ENCODE data around the gene TOMT.
"Not testable (repeated sequence)": the region's sequence is repeated elsewhere in the genome, so short reads cannot be mapped to it uniquely, and the experiment has no call there.

TOMT gene

GRCh38 chr11:72127923-72128322 lies 22.2 kb downstream of the TOMT start:
- DNase-seq (ENCODE audit: low spot score): no peak

DNA sequence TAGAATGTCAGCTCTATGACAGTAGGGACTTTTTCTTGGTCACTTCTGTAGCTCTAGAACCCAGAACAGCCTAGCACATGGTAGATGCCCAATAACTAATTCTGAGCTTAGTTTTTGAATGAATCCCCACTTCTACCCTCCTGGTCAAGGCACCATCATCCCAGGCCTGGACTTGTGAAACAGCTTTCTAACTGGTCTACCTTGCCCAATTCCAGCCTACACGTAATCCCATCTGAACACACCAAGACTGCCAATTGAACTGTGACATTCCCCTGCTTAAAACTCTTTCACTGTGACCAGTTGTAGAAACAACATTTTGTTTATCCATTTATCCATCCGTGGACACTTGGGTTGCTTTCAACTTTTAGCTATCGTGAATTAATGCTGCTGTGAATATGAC lies 23.7 kb downstream of the TOMT start:
- DNase-seq (ENCODE audit: low spot score): no peak

DNA sequence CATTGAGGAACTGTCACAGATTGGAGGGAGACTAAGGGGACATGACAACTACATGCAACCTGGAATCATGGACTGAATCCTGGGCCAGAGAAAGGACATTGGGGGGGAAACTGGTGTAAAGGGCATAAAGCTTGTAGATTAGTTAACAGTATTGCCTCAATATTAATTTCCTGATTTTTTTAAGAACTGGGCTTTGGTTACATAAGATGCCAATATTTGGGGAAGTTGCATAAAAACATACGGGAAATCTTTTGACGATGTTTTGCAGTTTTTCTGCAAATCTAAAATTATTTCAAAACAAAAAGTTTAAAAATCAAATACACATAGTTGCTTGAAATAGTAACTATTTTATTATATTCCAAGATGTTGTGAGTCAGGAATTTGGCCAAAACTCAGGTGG lies 26.9 kb downstream of the TOMT start:
- DNase-seq (ENCODE audit: low spot score): no peak

DNA sequence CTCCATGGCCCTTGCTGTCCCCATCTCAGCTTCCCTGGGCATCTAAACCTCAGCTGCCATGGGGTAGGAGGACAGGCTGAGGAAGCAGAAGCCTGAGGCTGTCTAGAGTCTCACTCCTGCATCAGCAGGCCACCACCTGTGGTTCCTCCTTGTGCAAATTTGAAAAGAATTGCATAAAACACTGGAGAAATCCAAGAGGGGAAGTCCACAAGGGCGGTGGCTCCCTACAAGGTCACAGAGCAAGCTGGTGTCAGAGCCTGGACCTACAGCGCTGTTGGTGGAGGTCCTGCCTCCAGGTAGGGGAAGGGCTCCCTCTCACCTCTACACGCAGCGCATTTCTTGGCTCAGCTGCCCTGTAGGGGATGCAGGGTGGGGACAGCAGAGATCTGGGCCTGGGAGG lies 29.7 kb downstream of the TOMT start, which contains the start of gene FOLR3:
Gene FOLR3, plus strand, starts transcription at position 253 of the 400 bp plus-strand sequence. CDS start 228 bp downstream, outside the sequence.
- DNase-seq (ENCODE audit: low spot score): not testable (repeated sequence)

DNA sequence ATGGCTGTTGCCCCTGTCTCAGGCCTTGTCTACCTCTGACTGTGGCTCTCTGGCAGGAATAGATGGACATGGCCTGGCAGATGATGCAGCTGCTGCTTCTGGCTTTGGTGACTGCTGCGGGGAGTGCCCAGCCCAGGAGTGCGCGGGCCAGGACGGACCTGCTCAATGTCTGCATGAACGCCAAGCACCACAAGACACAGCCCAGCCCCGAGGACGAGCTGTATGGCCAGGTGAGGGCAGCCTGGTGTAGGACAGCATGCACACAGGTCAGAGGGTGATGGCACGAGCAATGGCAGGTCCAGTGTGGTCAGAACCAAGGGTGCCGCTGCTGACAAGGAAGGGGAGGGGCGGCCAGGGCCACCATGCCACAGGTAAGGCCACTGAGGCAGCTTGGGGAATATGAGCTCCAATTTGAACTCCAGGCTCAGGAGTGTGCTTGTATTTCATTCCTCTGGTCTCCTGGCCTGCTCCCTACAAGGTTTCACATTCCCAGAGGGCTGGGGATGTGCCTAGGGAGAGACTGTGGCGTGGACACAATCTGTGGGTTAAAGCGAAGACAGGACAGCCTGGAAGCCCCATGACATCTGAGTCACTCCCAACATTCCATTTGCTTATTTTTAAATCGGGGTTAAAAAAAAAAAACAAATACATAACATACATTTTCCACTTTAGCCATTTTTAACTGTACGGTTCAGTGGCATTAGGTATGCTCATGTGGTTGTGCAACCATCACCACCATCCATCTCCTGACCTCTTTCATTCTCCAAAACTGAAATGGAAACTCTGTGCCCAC lies 30.4 kb downstream of the TOMT start:
- DNase-seq (ENCODE audit: low spot score): no peak

DNA sequence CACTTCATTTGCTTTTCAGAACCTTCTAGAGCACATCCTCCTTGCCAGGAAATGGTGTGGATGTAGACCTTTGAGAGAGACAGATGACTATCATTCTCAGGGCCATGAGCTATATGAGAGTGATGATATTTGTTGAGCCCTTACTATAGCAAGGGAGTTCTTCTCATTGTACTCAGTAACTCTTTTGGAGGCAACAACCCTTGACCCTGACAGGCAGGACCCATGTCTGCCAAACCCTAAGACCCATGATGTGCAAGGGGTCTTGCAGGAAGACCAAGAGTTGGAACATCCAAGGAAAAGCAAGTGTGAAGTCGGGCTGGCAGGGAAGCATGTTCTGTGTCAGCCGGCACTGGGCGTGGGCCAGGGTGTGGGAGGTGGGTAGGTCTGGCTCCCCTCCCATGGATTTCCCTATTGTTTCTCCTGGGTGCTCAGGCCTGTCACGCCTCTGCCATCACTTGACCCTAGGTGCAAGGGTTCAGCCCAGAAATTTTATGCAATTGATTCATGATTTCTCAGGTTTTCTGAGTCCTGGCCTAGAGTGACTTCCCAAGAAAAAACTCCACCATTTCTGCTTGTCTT lies 31.0 kb downstream of the TOMT start:
- DNase-seq (ENCODE audit: low spot score): no peak

DNA sequence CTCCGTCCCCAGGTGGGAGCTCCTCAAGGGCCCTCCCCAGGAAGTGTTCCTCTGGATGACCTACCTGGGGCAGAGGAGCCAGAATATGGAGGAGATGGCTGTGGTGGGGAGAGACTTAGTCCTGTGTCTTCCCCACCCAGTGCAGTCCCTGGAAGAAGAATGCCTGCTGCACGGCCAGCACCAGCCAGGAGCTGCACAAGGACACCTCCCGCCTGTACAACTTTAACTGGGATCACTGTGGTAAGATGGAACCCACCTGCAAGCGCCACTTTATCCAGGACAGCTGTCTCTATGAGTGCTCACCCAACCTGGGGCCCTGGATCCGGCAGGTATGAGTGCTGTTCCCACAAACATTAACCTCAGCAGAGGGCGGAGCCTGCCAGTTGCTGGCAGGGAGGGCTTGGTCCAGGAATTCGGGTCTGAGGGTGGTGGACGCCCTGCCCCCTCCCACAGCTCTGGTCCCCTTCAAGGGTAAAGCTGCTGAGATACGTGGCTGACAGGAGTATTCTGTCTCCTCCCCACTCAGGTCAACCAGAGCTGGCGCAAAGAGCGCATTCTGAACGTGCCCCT lies 33.2 kb downstream of the TOMT start:
- no peak for DNase-seq (ENCODE audit: low spot score)

- DNase-seq (ENCODE audit: low spot score): no peak
These were observed 33.8 kb downstream of the TOMT start for GRCh38 chr11:72139500-72139899.

DNA sequence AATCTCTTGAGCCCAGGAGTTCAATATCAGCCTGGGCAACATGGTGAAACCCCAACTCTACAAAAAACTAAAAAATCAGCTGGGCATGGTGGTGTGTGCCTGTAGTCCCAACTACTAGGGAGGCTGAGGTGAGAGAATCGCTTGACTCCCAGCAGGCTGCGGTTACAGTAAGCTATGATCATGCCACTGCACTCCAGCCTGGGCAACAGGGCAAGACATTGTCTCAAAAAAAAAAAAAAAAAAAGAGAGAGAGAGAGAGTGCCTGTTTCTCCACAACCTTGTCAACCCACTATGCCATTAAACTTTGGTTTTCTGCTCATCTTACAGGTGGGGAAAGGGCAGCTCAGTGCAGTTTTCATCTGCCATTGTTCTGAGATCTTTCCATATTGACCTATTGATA lies 34.9 kb downstream of the TOMT start:
- DNase-seq (ENCODE audit: low spot score): peak; percentile 62

GRCh38 chr11:72141066-72141465 lies 35.3 kb downstream of the TOMT start:
- peak; percentile 91 for DNase-seq (ENCODE audit: low spot score)

DNA sequence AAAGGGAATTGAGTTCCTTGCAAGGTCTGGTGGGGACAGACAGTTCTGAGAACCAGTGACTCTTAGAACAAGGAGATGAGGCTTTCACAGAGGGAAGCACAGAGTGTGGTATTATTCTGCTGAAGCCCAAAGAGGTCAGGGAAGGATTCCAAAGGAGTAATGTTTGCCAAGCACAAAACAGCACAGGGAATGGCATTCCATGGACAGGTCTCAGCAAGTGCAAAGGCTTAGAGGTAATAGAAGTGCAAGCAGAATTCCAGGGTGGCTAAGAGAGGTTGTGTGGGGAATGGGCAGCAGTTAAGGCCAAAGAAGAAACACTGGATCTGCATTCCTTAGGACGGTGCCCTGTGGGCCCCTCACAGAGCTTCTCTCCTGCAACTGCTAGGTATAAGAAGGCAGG lies 36.4 kb downstream of the TOMT start:
- DNase-seq (ENCODE audit: low spot score): peak; percentile 21

DNA sequence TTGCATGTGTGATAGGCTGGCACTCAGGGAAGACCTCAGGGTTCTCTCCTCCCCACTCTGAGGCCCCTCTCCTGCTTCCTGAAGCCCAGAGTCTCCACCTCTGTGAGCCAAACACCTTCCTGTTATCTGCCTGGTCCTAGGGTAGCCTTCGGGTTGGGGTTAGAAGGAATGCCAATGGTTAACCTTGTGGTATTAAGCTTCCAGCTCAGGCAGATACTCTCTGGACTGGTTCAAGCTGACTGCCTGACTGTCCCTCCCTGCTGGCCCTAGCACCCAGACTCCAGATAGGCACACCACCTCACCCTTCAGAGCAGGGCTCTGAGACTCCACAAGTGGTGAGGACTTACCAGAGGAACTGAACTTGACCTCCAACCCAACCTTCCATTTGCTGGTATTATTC lies 36.8 kb downstream of the TOMT start:
- not testable (repeated sequence) for DNase-seq (ENCODE audit: low spot score)

- no peak for DNase-seq (ENCODE audit: low spot score)
These were observed 39.3 kb downstream of the TOMT start for GRCh38 chr11:72144807-72145565.

DNA sequence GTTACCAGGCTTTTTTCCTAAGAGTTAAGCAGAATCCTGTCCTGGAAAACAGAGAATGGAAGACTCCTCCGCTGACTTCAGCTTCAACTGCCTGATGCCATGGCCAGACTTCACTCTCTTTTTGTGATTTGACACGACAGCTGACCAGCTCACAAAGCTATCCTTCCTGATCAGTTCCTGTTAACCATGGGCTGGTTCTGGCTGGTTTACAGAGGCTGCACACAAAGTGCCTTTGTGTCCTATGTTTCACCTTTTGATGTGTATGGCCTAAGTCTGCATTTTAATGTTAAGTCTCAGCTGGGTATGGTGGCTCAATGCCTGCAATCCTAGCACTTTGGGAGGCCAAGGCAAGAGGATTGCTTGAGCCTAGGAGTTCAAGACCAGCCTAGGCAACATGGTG lies 40.9 kb downstream of the TOMT start:
- DNase-seq (ENCODE audit: low spot score): no peak

DNA sequence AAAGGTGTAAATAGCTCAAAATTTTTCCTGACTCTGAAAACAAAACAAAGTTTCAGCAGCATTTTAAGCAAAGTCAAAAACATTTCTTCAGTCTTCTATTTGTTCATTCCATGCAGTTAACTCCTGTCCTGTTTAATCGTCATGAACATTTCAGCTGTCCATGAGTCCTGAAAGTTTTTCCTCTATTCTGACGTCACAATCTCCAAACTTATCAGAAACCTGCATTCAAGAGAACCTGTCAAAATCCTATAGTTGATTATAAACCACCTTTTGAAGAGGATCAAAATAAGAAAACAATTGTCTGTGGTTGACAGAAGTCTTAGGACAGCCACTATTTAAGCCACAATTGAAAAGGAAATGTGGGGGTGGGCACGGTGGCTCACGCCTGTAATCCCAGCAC lies 45.2 kb downstream of the TOMT start:
- DNase-seq (ENCODE audit: low spot score): no peak

- not testable (repeated sequence) for DNase-seq (ENCODE audit: low spot score)
These were observed 48.1 kb downstream of the TOMT start for GRCh38 chr11:72153874-72154273.

DNA sequence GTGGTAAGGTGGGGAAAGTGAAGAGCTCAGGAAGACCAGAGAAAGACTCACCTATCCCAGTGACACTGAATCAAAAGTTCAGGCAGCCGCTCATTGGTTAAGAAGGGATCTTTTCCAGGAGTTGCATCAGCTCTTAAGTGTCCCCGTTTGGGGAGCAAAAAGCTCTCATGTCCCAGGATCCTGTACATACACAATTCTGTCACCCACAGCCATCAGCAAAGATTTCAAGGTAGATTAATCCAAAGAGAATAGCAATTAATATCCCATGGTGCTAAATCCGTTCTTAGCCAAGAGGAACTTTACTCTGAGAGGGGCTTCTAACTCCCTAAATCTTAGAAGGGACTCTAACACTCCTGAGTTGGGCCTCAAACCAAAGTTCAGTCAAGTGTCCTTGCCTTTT lies 49.1 kb downstream of the TOMT start:
- DNase-seq (ENCODE audit: low spot score): no peak

DNA sequence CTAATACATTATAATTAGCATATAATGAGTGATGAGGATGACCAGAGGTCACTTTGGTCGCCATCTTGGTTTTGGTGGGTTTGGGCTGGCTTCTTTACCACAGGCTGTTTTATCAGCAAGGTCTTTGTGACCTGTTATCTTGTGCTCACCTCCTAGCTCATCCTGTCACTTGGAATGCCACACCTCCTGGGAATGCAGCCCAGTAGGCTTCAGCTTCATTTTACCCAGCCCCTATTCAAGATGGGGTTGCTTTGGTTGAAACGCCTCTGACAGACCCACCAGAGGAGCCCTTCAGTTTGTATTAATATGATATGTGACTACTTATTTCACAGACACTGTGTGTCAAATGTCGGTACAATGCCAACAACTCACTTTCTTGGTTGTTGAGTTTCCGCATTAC lies 50.0 kb downstream of the TOMT start:
- DNase-seq (ENCODE audit: low spot score): no peak

DNA sequence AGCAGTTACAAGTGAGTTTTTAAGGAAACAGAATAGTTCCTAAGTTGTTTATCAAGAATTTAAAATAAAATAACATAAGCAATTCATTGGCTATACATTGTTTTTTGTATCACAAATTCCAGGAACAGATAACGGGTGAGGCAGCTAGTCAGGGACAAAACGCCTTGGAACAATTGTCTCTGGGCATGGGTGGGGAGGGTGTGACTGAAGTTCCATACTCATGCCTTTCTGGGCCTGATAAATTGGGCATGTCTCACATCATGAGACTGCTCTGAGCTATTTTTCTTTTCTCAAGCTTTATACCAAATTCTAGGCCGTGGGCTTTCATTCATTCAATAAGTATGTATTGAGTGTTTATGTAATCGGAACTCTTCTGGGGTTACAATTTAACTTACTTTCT lies 51.4 kb downstream of the TOMT start:
- no peak for DNase-seq (ENCODE audit: low spot score)

Measured in SW480 (cell line).